Measurements from ENCODE around the gene MCM6.

The MCM6 gene
- 31.7 to 260 (median 104) reads per million in 9 experiments for total RNA-seq

- ATAC-seq (replicated peaks) (peak; percentile 87), DNase-seq (peak; percentile 92 to 95 (median 94))
- peak within 1 kb of the TSS; percentile 96 to 97 for H3K27ac Mint-ChIP-seq
- no peaks in the 10 kb centered on the region for H3K27me3 Mint-ChIP-seq
- H3K4me1 Mint-ChIP-seq (ENCODE audit: low read depth in 2 of 2) = peaks cover 23 to 28% of the 10 kb centered on the region in 2 donors
- peak within 1 kb of the TSS; percentile 93 to 94 for H3K4me3 Mint-ChIP-seq
- peaks cover 33% of the 10 kb centered on the region for H3K36me3 Mint-ChIP-seq (ENCODE audit: insufficient read depth)
- H3K9me3 Mint-ChIP-seq = no peaks in the 10 kb centered on the region
These were observed at the start of gene MCM6 for GRCh38 chr2:135876066-135876711. TSS of gene MCM6 (minus strand) at chr2:135876443. CDS start at chr2:135876365, 78 bp downstream.

GRCh38 chr2:135925571-135925970, 49.3 kb upstream of the MCM6 start:
- Mint-ChIP-seq H3K27me3 (no peaks in the 10 kb centered on the region), H3K4me1 (ENCODE audit: low read depth in 2 of 2) (no peaks in the 10 kb centered on the region), H3K27ac (peak overlapping the region; percentile 68 to 69), H3K36me3 (ENCODE audit: insufficient read depth) (peaks cover 31% of the 10 kb centered on the region), H3K4me3 (no peak overlapping the region), H3K9me3 (no peaks in the 10 kb centered on the region)
- ATAC-seq (replicated peaks) (no peak), DNase-seq (no peak)

- H3K27me3 Mint-ChIP-seq = no peaks in the 10 kb centered on the region
- peaks cover 0 to 6% of the 10 kb centered on the region in 2 donors for H3K4me1 Mint-ChIP-seq (ENCODE audit: low read depth in 2 of 2)
- H3K36me3 Mint-ChIP-seq (ENCODE audit: insufficient read depth) = peaks cover 24% of the 10 kb centered on the region
- ATAC-seq (replicated peaks) (peak; percentile 70), DNase-seq (peak; percentile 25 to 36 (median 33))
- H3K4me3 Mint-ChIP-seq = no peak overlapping the region
- peak overlapping the region in 1 of 2 donors; percentile 79 for H3K27ac Mint-ChIP-seq
- H3K9me3 Mint-ChIP-seq = no peaks in the 10 kb centered on the region
These were observed 40.0 kb upstream of the MCM6 start for GRCh38 chr2:135916207-135916606.

DNA sequence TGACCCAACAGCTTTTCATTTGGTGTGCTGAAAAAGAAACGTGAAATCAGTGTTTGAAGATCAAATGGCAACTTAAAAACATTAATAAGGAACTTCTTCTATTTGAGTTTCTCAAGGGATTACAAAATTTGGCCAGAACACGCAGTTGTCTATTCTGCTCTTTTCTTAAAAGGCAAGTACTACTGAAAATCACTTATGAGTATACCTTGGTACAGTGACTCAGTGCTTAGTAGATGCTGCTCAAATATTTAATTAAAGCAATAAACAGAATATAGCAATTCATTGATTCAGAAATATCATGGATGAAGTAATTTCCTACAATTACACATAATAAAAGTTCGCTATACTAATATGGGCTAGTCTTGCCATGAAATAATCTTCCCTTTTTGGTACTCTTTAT, 38.2 kb upstream of the MCM6 start:
- H3K9me3 Mint-ChIP-seq = no peaks in the 10 kb centered on the region
- DNase-seq = no peak
- peaks cover 0 to 6% of the 10 kb centered on the region in 2 donors for H3K4me1 Mint-ChIP-seq (ENCODE audit: low read depth in 2 of 2)
- no peak overlapping the region for H3K4me3 Mint-ChIP-seq
- no peaks in the 10 kb centered on the region for H3K27me3 Mint-ChIP-seq
- no peak overlapping the region for H3K27ac Mint-ChIP-seq
- peaks cover 33% of the 10 kb centered on the region for H3K36me3 Mint-ChIP-seq (ENCODE audit: insufficient read depth)
- ATAC-seq (replicated peaks) = no peak

DNA sequence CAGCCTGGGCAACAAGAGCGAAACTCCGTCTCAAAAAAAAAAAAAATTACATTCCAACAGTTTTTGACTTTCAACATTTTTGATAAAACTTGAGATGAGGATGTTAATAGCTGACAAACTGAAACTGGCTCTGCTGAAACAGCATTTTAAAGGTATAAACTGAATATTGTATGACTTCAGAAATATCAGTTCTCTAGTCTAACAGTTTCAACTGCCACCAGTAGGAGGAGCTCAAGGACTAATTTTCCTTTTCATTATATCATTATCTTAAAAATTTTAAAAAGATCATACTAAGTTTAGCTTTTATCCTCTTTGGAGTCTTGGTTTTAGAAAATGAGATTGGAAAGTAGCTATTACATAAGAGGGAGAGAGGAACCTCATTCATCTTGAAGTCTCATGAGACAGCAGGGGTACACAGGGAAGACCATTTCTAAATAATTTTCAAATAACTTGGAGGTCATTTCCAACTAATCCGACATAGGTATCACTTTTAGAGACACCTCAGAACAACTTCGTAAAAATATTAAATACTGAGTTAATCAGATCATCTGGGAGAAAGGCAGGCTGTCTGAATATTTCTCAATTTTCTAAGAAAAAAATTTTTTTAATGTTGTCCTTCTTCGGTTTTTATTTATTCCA, 37.6 kb upstream of the MCM6 start:
- Mint-ChIP-seq H3K36me3 (ENCODE audit: insufficient read depth) (peaks cover 29% of the 10 kb centered on the region), H3K4me1 (ENCODE audit: low read depth in 2 of 2) (peaks cover 0 to 6% of the 10 kb centered on the region in 2 donors), H3K27ac (peak overlapping the region in 1 of 2 donors; percentile 70), H3K4me3 (no peak overlapping the region), H3K9me3 (no peaks in the 10 kb centered on the region), H3K27me3 (no peaks in the 10 kb centered on the region)
- peak; percentile 58 for ATAC-seq (replicated peaks)
- peak; percentile 57 to 66 (median 66) for DNase-seq

DNA sequence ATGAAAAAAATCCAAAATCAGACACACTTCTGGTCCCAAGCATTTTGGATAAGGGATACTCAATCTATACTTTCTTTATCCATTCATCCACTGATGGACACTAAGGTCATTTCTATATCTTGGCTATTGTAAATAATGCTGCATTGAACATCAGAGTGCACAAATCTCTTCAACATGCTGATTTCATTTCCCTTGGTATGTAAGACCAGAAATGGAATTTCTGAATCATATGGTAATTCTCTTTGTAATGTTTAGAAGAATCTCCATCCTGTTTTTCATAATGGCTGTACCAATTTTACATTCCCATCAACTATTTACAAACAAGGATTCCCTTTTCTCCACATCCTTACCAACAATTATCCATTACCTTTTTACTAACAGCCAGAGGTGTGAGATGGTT, 33.7 kb upstream of the MCM6 start:
- ATAC-seq (replicated peaks) = no peak
- H3K27ac Mint-ChIP-seq = peak overlapping the region in 1 of 2 donors; percentile 23
- peaks cover 56% of the 10 kb centered on the region for H3K36me3 Mint-ChIP-seq (ENCODE audit: insufficient read depth)
- H3K9me3 Mint-ChIP-seq = no peaks in the 10 kb centered on the region
- H3K4me3 Mint-ChIP-seq = no peak overlapping the region
- H3K27me3 Mint-ChIP-seq = no peaks in the 10 kb centered on the region
- DNase-seq = no peak
- no peaks in the 10 kb centered on the region for H3K4me1 Mint-ChIP-seq (ENCODE audit: low read depth in 2 of 2)

GRCh38 chr2:135905679-135906078, 29.4 kb upstream of the MCM6 start:
- H3K4me1 Mint-ChIP-seq (ENCODE audit: low read depth in 2 of 2) = no peaks in the 10 kb centered on the region
- H3K9me3 Mint-ChIP-seq = no peaks in the 10 kb centered on the region
- no peak for ATAC-seq (replicated peaks)
- peaks cover 41% of the 10 kb centered on the region for H3K36me3 Mint-ChIP-seq (ENCODE audit: insufficient read depth)
- no peak overlapping the region for H3K4me3 Mint-ChIP-seq
- no peaks in the 10 kb centered on the region for H3K27me3 Mint-ChIP-seq
- H3K27ac Mint-ChIP-seq = peak overlapping the region in 1 of 2 donors; percentile 32
- no peak for DNase-seq

GRCh38 chr2:135904341-135904989, 28.2 kb upstream of the MCM6 start:
- no peaks in the 10 kb centered on the region for H3K4me1 Mint-ChIP-seq (ENCODE audit: low read depth in 2 of 2)
- no peak for DNase-seq
- no peak overlapping the region for H3K4me3 Mint-ChIP-seq
- H3K36me3 Mint-ChIP-seq (ENCODE audit: insufficient read depth) = peaks cover 33% of the 10 kb centered on the region
- no peaks in the 10 kb centered on the region for H3K27me3 Mint-ChIP-seq
- H3K27ac Mint-ChIP-seq = peak overlapping the region in 1 of 2 donors; percentile 29
- no peak for ATAC-seq (replicated peaks)
- no peaks in the 10 kb centered on the region for H3K9me3 Mint-ChIP-seq

DNA sequence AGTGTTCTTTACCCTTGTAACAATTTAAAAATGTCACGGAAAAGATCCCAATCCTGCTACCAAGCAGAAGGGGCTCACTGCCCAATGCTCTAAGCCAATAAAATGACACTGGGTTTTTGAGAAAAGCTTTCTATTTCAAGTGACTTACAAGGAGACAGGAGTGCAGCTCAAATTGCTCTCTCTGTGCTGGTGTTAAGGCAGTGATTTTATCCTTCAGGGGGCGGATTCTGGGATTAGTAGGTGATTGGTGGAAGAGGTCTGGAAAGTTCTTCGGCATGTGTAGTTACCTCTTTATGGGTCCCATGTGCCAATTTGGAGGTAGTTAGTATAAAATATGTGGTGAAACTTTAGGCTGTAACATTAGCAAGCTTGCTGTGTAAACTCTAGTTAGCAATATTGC, 27.4 kb upstream of the MCM6 start:
- Mint-ChIP-seq H3K4me3 (no peak overlapping the region), H3K27ac (no peak overlapping the region), H3K9me3 (no peaks in the 10 kb centered on the region), H3K27me3 (no peaks in the 10 kb centered on the region), H3K36me3 (ENCODE audit: insufficient read depth) (peaks cover 32% of the 10 kb centered on the region), H3K4me1 (ENCODE audit: low read depth in 2 of 2) (no peaks in the 10 kb centered on the region)
- ATAC-seq (replicated peaks) (no peak), DNase-seq (no peak)

DNA sequence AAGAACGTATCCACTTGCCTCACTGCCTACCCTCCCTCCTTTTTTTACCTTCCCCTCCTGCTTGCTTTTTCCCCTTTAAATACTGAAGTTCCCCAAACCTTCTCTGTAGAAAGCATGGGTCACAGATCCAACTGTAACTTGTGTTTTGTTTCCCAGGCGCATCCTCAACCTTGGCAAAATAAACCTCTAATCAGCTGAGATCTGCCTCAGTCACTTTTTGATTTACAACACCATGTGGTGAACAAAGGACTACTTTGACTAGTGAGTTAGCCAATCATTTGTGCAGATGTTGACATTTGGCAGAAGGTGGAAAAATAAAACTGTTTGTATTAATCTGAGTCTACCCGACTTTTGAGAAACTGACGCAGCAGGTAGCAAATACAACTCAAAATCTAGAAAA, 23.3 kb upstream of the MCM6 start:
- no peaks in the 10 kb centered on the region for H3K4me1 Mint-ChIP-seq (ENCODE audit: low read depth in 2 of 2)
- H3K9me3 Mint-ChIP-seq = no peaks in the 10 kb centered on the region
- H3K36me3 Mint-ChIP-seq (ENCODE audit: insufficient read depth) = peaks cover 7% of the 10 kb centered on the region
- H3K27me3 Mint-ChIP-seq = no peaks in the 10 kb centered on the region
- no peak overlapping the region for H3K27ac Mint-ChIP-seq
- H3K4me3 Mint-ChIP-seq = no peak overlapping the region
- no peak for ATAC-seq (replicated peaks)
- DNase-seq = no peak

DNA sequence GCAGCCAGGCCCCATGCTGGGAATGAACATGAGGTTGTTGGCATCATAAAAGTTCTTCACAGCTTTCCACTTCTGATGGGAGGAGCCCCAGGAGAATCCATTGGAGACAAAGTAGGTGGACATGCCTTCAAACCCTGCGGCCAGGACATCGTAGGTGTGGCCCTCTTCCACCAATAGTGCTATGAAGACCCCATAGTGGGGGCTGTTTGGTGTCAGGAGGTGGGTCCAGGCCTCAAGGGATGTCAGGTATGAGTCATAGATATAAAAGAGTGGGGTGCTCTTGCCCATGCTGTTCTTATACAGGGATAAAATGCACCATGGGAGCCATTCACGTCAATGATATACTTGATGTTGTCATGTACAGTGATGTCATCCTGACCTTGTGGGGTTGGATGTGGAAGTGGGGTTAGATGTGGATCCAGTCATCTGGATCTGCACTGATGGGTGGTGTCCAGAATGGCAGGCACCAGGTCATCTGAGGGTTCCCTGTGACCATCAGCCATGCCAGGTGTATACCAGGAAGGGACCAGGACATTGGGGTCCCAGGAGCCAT, 22.1 kb upstream of the MCM6 start:
- ATAC-seq (replicated peaks) = no peak
- H3K4me3 Mint-ChIP-seq = no peak overlapping the region
- H3K4me1 Mint-ChIP-seq (ENCODE audit: low read depth in 2 of 2) = no peaks in the 10 kb centered on the region

DNA sequence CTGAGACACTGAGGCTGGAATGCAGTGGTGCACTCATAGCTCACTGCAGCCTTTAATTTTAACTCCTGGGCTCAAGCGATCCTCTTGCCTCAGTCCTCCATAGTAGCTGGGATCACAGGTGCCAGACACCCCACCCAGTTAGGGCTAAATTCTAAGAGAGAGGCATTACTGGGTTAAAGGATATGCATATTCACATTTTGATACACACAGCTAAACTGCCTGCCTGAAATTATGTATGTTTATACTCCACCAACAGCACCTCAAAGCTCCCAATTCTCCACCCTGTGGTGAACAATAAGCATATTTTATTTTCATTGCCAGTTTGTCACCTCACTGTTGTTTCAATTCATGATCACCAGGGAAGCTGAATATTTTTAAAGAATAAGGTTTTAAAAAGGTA, 18.7 kb upstream of the MCM6 start:
- ATAC-seq (replicated peaks) = no peak

More for the DNA sequence above, 22.1 kb upstream of the MCM6 start:
- H3K27me3 Mint-ChIP-seq = no peaks in the 10 kb centered on the region
- DNase-seq = no peak
- H3K36me3 Mint-ChIP-seq (ENCODE audit: insufficient read depth) = peaks cover 7% of the 10 kb centered on the region
- no peaks in the 10 kb centered on the region for H3K9me3 Mint-ChIP-seq
- peak overlapping the region in 1 of 2 donors; percentile 9 for H3K27ac Mint-ChIP-seq

GRCh38 chr2:135893374-135893794, 17.1 kb upstream of the MCM6 start:
- Mint-ChIP-seq H3K4me3 (no peak overlapping the region), H3K36me3 (ENCODE audit: insufficient read depth) (no peaks in the 10 kb centered on the region), H3K27me3 (peaks cover 0 to 10% of the 10 kb centered on the region in 2 donors), H3K9me3 (no peaks in the 10 kb centered on the region), H3K4me1 (ENCODE audit: low read depth in 2 of 2) (no peaks in the 10 kb centered on the region), H3K27ac (no peak overlapping the region)
- no peak for DNase-seq
- ATAC-seq (replicated peaks) = no peak

More for the DNA sequence above, 18.7 kb upstream of the MCM6 start:
- H3K27ac Mint-ChIP-seq = no peak overlapping the region
- no peaks in the 10 kb centered on the region for H3K27me3 Mint-ChIP-seq
- no peak overlapping the region for H3K4me3 Mint-ChIP-seq
- DNase-seq = no peak
- no peaks in the 10 kb centered on the region for H3K36me3 Mint-ChIP-seq (ENCODE audit: insufficient read depth)
- H3K4me1 Mint-ChIP-seq (ENCODE audit: low read depth in 2 of 2) = no peaks in the 10 kb centered on the region
- H3K9me3 Mint-ChIP-seq = no peaks in the 10 kb centered on the region
